Neural cell (in vitro differentiated cells): Measurements from ENCODE around the gene MED22. TPM values are rescaled to one million over a fixed set of nuclear protein-coding genes. Genes with fewer than 3 reads are reported as not detected.

Experiments
- H2AFZ ChIP-seq: fragments of 200-600, 300-800 bp; sonication (generic), shearing (Covaris generic); 2 replicates; pipeline ENCODE4 v1.6.0; 2014; ENCODE audit warnings: low read depth, mild to moderate bottlenecking, antibody characterized with exemption, low read length, moderate library complexity
- H3F3A ChIP-seq: fragments of 200-600 bp; shearing (Covaris generic); 2 replicates; pipeline ENCODE4 v1.6.1; 2016; ENCODE audit warnings: mild to moderate bottlenecking, moderate library complexity, mixed read lengths, antibody characterized with exemption, low read length; ENCODE audit not compliant: insufficient read depth, poor library complexity, severe bottlenecking
- H3K27ac ChIP-seq: fragments of 200-600, 300-800 bp; sonication (generic), shearing (Covaris generic); 2 replicates; pipeline ENCODE4 v1.5.1; 2014; ENCODE audit warnings: mild to moderate bottlenecking, low read length, moderate library complexity
- H3K27me3 ChIP-seq: fragments of 300-800, 200-600 bp; sonication (generic), shearing (Covaris generic); 2 replicates; pipeline ENCODE4 v1.6.0; 2014; ENCODE audit warnings: mild to moderate bottlenecking, low read depth, low read length, moderate library complexity; ENCODE audit not compliant: insufficient read depth
- H3K36me3 ChIP-seq: fragments of 300-800, 200-600 bp; sonication (generic), shearing (Covaris generic); 2 replicates; pipeline ENCODE4 v1.5.1; 2014; ENCODE audit warnings: mild to moderate bottlenecking, antibody characterized with exemption, low read length, moderate library complexity; ENCODE audit not compliant: insufficient read depth
- H3K4me2 ChIP-seq: fragments of 300-800, 200-600 bp; sonication (generic), shearing (Covaris generic); 2 replicates; pipeline ENCODE4 v1.6.0; 2014; ENCODE audit warnings: mild to moderate bottlenecking, low read length
- H3K4me3 ChIP-seq: fragments of 300-800, 200-600 bp; sonication (generic), shearing (Covaris generic); 2 replicates; pipeline ENCODE4 v1.5.1; 2014; ENCODE audit warnings: mild to moderate bottlenecking, low read length, moderate library complexity
- H3K79me2 ChIP-seq: fragments of 200-600 bp; shearing (Covaris generic); replicated peaks from 2 replicates; pipeline ENCODE4 v1.6.0; 2014; ENCODE audit warnings: mild to moderate bottlenecking, low read length, moderate library complexity; ENCODE audit not compliant: insufficient read depth
- H3K9ac ChIP-seq: fragments of 300-800, 200-600 bp; sonication (generic), shearing (Covaris generic); 2 replicates; pipeline ENCODE4 v1.6.1; 2016; ENCODE audit warnings: mild to moderate bottlenecking, low read length, mixed read lengths
- H3K9me2 ChIP-seq: fragments of 200-600 bp; shearing (Covaris generic); 2 replicates; pipeline ENCODE4 v1.6.1; 2016; ENCODE audit warnings: mild to moderate bottlenecking, low read length, mixed read lengths; ENCODE audit not compliant: insufficient read depth
- H3K9me3 ChIP-seq: fragments of 200-600, 300-800 bp; sonication (generic), shearing (Covaris generic); 2 replicates; pipeline ENCODE4 v1.6.1; 2016; ENCODE audit warnings: mild to moderate bottlenecking, mixed run types, low read length, moderate library complexity, mixed read lengths
- H4K20me1 ChIP-seq: fragments of 200-600 bp; shearing (Covaris generic); 2 replicates; pipeline ENCODE4 v1.6.1; 2016; ENCODE audit warnings: mild to moderate bottlenecking, mixed run types; ENCODE audit not compliant: insufficient read depth
- CTCF ChIP-seq: fragments of 450-650 bp; IDR thresholded peaks from 2 replicates; pipeline ENCODE4 v1.5.1; 2014; ENCODE audit warnings: antibody characterized with exemption, mild to moderate bottlenecking, moderate library complexity; ENCODE audit not compliant: poor library complexity, severe bottlenecking
- EP300 ChIP-seq: fragments of 450-650 bp; conservative IDR thresholded peaks from 2 replicates; pipeline ENCODE4 v1.6.1; 2014; ENCODE audit warnings: antibody characterized with exemption, mild to moderate bottlenecking, moderate library complexity; ENCODE audit not compliant: poor library complexity, severe bottlenecking
- EZH2 ChIP-seq: fragments of 200-600, 300-800 bp; shearing (Covaris generic), sonication (generic); IDR thresholded peaks from 2 replicates; pipeline ENCODE4 v1.6.1; 2014; ENCODE audit warnings: antibody characterized with exemption, low read length, borderline replicate concordance, mild to moderate bottlenecking; ENCODE audit not compliant: insufficient read depth, poor library complexity, severe bottlenecking
- MXI1 ChIP-seq: fragments of 450-650 bp; conservative IDR thresholded peaks from 2 replicates; pipeline ENCODE4 v1.6.1; 2014; ENCODE audit warnings: antibody characterized with exemption, mild to moderate bottlenecking; ENCODE audit not compliant: poor library complexity, severe bottlenecking
- POLR2AphosphoS5 ChIP-seq: IDR thresholded peaks from 2 replicates; pipeline ENCODE4 v1.6.1; 2012
- RAD21 ChIP-seq: fragments of 450-650 bp; conservative IDR thresholded peaks from 2 replicates; pipeline ENCODE4 v1.6.1; 2014; ENCODE audit warnings: antibody characterized with exemption, mild to moderate bottlenecking, moderate library complexity
- SMC3 ChIP-seq: fragments of 450-650 bp; conservative IDR thresholded peaks from 2 replicates; pipeline ENCODE4 v1.6.1; 2014; ENCODE audit warnings: antibody characterized with exemption, mild to moderate bottlenecking, moderate library complexity; ENCODE audit not compliant: poor library complexity
- TAF1 ChIP-seq: IDR thresholded peaks from 2 replicates; pipeline ENCODE4 v1.6.1; 2012; ENCODE audit warnings: low read depth
- polyA plus RNA-seq: library from polyadenylated mRNA; depleted of rRNA; stranded (reverse); fragments of >200 nt; gene quantifications from 2 replicates; pipeline ENCODE4 v1.2.3, GENCODE V29; 2014
- TF ChIP-seq, protein P1 (sequence below): IDR thresholded peaks from 2 replicates; pipeline ENCODE4 v1.6.1; 2012; ENCODE audit warnings: borderline replicate concordance

MED22 gene
- polyA plus RNA-seq, 1 donor from 2014 or later, result 57.5 TPM

- Histone ChIP-seq H3K27me3 (no peaks in the 10 kb centered on the region), H3F3A (no peaks in the 10 kb centered on the region), H3K36me3 (no peaks in the 10 kb centered on the region), H3K27ac (no peak overlapping the region), H4K20me1 (no peaks in the 10 kb centered on the region), H3K9ac (no peak overlapping the region), H3K4me2 (no peak overlapping the region), H3K79me2 (peaks cover 14% of the 10 kb centered on the region), H2AFZ (no peak overlapping the region), H3K9me3 (no peaks in the 10 kb centered on the region), H3K4me3 (no peak overlapping the region), H3K9me2 (no peaks in the 10 kb centered on the region)
- TF ChIP-seq, protein P1, sequence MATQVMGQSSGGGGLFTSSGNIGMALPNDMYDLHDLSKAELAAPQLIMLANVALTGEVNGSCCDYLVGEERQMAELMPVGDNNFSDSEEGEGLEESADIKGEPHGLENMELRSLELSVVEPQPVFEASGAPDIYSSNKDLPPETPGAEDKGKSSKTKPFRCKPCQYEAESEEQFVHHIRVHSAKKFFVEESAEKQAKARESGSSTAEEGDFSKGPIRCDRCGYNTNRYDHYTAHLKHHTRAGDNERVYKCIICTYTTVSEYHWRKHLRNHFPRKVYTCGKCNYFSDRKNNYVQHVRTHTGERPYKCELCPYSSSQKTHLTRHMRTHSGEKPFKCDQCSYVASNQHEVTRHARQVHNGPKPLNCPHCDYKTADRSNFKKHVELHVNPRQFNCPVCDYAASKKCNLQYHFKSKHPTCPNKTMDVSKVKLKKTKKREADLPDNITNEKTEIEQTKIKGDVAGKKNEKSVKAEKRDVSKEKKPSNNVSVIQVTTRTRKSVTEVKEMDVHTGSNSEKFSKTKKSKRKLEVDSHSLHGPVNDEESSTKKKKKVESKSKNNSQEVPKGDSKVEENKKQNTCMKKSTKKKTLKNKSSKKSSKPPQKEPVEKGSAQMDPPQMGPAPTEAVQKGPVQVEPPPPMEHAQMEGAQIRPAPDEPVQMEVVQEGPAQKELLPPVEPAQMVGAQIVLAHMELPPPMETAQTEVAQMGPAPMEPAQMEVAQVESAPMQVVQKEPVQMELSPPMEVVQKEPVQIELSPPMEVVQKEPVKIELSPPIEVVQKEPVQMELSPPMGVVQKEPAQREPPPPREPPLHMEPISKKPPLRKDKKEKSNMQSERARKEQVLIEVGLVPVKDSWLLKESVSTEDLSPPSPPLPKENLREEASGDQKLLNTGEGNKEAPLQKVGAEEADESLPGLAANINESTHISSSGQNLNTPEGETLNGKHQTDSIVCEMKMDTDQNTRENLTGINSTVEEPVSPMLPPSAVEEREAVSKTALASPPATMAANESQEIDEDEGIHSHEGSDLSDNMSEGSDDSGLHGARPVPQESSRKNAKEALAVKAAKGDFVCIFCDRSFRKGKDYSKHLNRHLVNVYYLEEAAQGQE, result no peak
- no peak for TF ChIP-seq EZH2
- no peak for TF ChIP-seq TAF1
- TF ChIP-seq RAD21, result no peak
- no peak for TF ChIP-seq SMC3
- TF ChIP-seq CTCF, result no peak
- TF ChIP-seq POLR2AphosphoS5, result no peak
- no peak for TF ChIP-seq MXI1
- no peak for TF ChIP-seq EP300
Observed at GRCh38 chr9:133331641-133332380, 16.1 kb downstream of the MED22 start.

- Histone ChIP-seq H3K27me3 (no peaks in the 10 kb centered on the region), H3K27ac (no peak overlapping the region), H3F3A (no peaks in the 10 kb centered on the region), H3K36me3 (no peaks in the 10 kb centered on the region), H3K9ac (no peak overlapping the region), H2AFZ (no peak overlapping the region), H3K9me2 (no peaks in the 10 kb centered on the region), H3K4me3 (no peak overlapping the region), H3K4me2 (no peak overlapping the region), H4K20me1 (no peaks in the 10 kb centered on the region), H3K9me3 (no peaks in the 10 kb centered on the region), H3K79me2 (peaks cover 14% of the 10 kb centered on the region)
- TF ChIP-seq TAF1 (no peak), MXI1 (no peak), RAD21 (no peak), POLR2AphosphoS5 (no peak), EP300 (no peak), SMC3 (no peak), CTCF (no peak), EZH2 (no peak)
- TF ChIP-seq, protein P1, result no peak
Observed at GRCh38 chr9:133331221-133331620, 16.7 kb downstream of the MED22 start.
